PC-9 (cell line): ENCODE data around the gene RITA1. TPM values are rescaled to one million over a fixed set of nuclear protein-coding genes. Genes with fewer than 3 reads are reported as not detected.

Source experiments
- BruUV-seq: library from RNA; stranded (reverse); fragments of 400-500 nt; replicated peaks from 2 replicates; lab custom pipeline; 2021; lab: Mats Ljungman, UMichigan
- CTCF ChIA-PET: fragments of 300-600 bp; sonication (Branson Sonifier 250); formaldehyde crosslinking; loops from one replicate; lab custom pipeline; 2022; ENCODE audit warnings: antibody characterized with exemption; lab: Charles Lee
- POLR2A ChIA-PET: fragments of 300-600 bp; sonication (Branson Sonifier 250); formaldehyde crosslinking; loops from one replicate; lab custom pipeline; 2022; ENCODE audit warnings: antibody characterized with exemption; ENCODE audit not compliant: unreplicated experiment; lab: Charles Lee
- DNase-seq, 2 experiments: peaks; one replicate each; pipeline versions ENCODE4 v3.0.0 to v3.0.0-alpha.2; 2015 to 2022; ENCODE audit warnings: mixed read lengths in 1 of 2
- H2AFZ ChIP-seq: fragments of 200-600 bp; sonication (generic); 2 replicates; pipeline ENCODE4 v1.8.1; 2017; ENCODE audit warnings: antibody characterized with exemption
- H3F3A ChIP-seq: fragments of 200-600 bp; sonication (generic); 2 replicates; pipeline ENCODE4 v1.8.1; 2017; ENCODE audit warnings: antibody characterized with exemption, mild to moderate bottlenecking, low read depth; ENCODE audit not compliant: insufficient read depth
- H3K27ac ChIP-seq: fragments of 200-600 bp; sonication (generic); 2 replicates; pipeline ENCODE4 v1.6.1; 2016; ENCODE audit warnings: mixed run types
- H3K27me3 ChIP-seq: fragments of 200-600 bp; sonication (generic); 2 replicates; pipeline ENCODE4 v1.6.1; 2016; ENCODE audit warnings: low read depth, mixed run types; ENCODE audit not compliant: insufficient read depth
- H3K36me3 ChIP-seq: fragments of 200-600 bp; sonication (generic); 2 replicates; pipeline ENCODE4 v1.6.1; 2016; ENCODE audit warnings: low read depth, mixed run types
- H3K4me1 ChIP-seq: fragments of 200-600 bp; sonication (generic); replicated peaks from 2 replicates; pipeline ENCODE4 v1.6.1; 2016; ENCODE audit warnings: mixed run types; ENCODE audit not compliant: insufficient read depth
- H3K4me2 ChIP-seq: fragments of 200-600 bp; sonication (generic); 2 replicates; pipeline ENCODE4 v1.6.1; 2017; ENCODE audit warnings: mixed run types
- H3K4me3 ChIP-seq: fragments of 200-600 bp; sonication (generic); 2 replicates; pipeline ENCODE4 v1.6.1; 2016; ENCODE audit warnings: mixed run types
- H3K79me2 ChIP-seq: fragments of 200-600 bp; sonication (generic); 2 replicates; pipeline ENCODE4 v1.6.1; 2017; ENCODE audit warnings: low read depth, mixed run types
- H3K9me2 ChIP-seq: fragments of 200-600 bp; sonication (generic); 2 replicates; pipeline ENCODE4 v1.8.1; 2017; ENCODE audit warnings: mild to moderate bottlenecking; ENCODE audit not compliant: insufficient read depth
- H3K9me3 ChIP-seq: fragments of 200-600 bp; sonication (generic); 2 replicates; pipeline ENCODE4 v1.8.1; 2016; ENCODE audit warnings: low read depth; ENCODE audit not compliant: insufficient read depth
- H4K20me1 ChIP-seq: fragments of 200-600 bp; sonication (generic); 2 replicates; pipeline ENCODE4 v1.8.1; 2017; ENCODE audit not compliant: insufficient read depth
- CTCF ChIP-seq: fragments of 200-600 bp; sonication (generic); conservative IDR thresholded peaks from 2 replicates; pipeline ENCODE4 v1.6.1; 2017; ENCODE audit warnings: mixed run types, antibody characterized with exemption, mild to moderate bottlenecking, moderate library complexity
- EZH2 ChIP-seq: fragments of 200-600 bp; sonication (generic); IDR thresholded peaks from 2 replicates; pipeline ENCODE4 v1.8.0; 2017; ENCODE audit warnings: antibody characterized with exemption, low read depth
- intact Hi-C: fragments of 100-400 bp; cut with micrococcal nuclease; formaldehyde crosslinking; loops from one replicate; pipeline ENCODE4 v1.10.0; 2022; ENCODE audit not compliant: unreplicated experiment
- total RNA-seq: library from RNA; stranded (reverse); gene quantifications from 2 replicates; pipeline ENCODE4 v1.2.3, GENCODE V29; 2021

RITA1 gene
- total RNA-seq, 1 experiment from 2014 or later: 16.1 TPM

GRCh38 chr12:113171543-113171942 lies 14.0 kb upstream of the RITA1 start:
- TF ChIP-seq EZH2 (no peak), CTCF (no peak)
- no peak for DNase-seq
- H3K79me2 ChIP-seq: no peaks in the 10 kb centered on the region
- no peaks in the 10 kb centered on the region for H3K27me3 ChIP-seq
- POLR2A ChIA-PET: interaction anchor here (0.6 kb wide), 1 partner anchor 270 kb away, joined by 6 read pairs; no protein-coding TSS in a partner anchor
- no peaks in the 10 kb centered on the region for H3K9me3 ChIP-seq
- H3K4me2 ChIP-seq: no peak overlapping the region
- peaks cover 5% of the 10 kb centered on the region; the same call in 1 of the 2 replicates for H3F3A ChIP-seq
- H3K4me1 ChIP-seq: no peaks in the 10 kb centered on the region
- intact Hi-C loops: no loop called here
- no peak overlapping the region for H3K27ac ChIP-seq
- H4K20me1 ChIP-seq: peaks cover 11% of the 10 kb centered on the region
- H2AFZ ChIP-seq: no peak overlapping the region
- no peaks in the 10 kb centered on the region for H3K9me2 ChIP-seq
- no peak overlapping the region for H3K4me3 ChIP-seq
- CTCF ChIA-PET: no interaction called here
- peaks cover 23% of the 10 kb centered on the region for H3K36me3 ChIP-seq
- no TSS peak for BruUV-seq

- H3K4me3 ChIP-seq: no peak overlapping the region
- BruUV-seq: no TSS peak
- ChIA-PET CTCF (no interaction called here), POLR2A (no interaction called here)
- H3K9me3 ChIP-seq: no peaks in the 10 kb centered on the region
- no peak overlapping the region for H2AFZ ChIP-seq
- TF ChIP-seq CTCF (no peak), EZH2 (no peak)
- H3K4me2 ChIP-seq: no peak overlapping the region
- H3K27me3 ChIP-seq: no peaks in the 10 kb centered on the region
- peaks cover 23% of the 10 kb centered on the region for H3K36me3 ChIP-seq
- peak in 1 of 2 experiments; percentile 19 for DNase-seq
- H3K79me2 ChIP-seq: no peaks in the 10 kb centered on the region
- no peaks in the 10 kb centered on the region for H3K4me1 ChIP-seq
- no peak overlapping the region for H3K27ac ChIP-seq
- no peaks in the 10 kb centered on the region for H3K9me2 ChIP-seq
- intact Hi-C loops: no loop called here
- peaks cover 11% of the 10 kb centered on the region for H4K20me1 ChIP-seq
- H3F3A ChIP-seq: peaks cover 5% of the 10 kb centered on the region; the same call in 1 of the 2 replicates
These were observed 13.3 kb upstream of the RITA1 start for GRCh38 chr12:113172185-113172584.

- no peaks in the 10 kb centered on the region for H3K27me3 ChIP-seq
- no peak overlapping the region for H3K4me3 ChIP-seq
- DNase-seq: peak in 1 of 2 experiments; percentile 21
- peaks cover 11% of the 10 kb centered on the region for H4K20me1 ChIP-seq
- no peaks in the 10 kb centered on the region for H3K9me3 ChIP-seq
- CTCF ChIA-PET: no interaction called here
- H3K36me3 ChIP-seq: peaks cover 32% of the 10 kb centered on the region
- BruUV-seq: no TSS peak
- H3F3A ChIP-seq: peaks cover 9% of the 10 kb centered on the region; the same call in 1 of the 2 replicates
- POLR2A ChIA-PET: no interaction called here
- no peak overlapping the region for H3K27ac ChIP-seq
- no peak overlapping the region for H3K4me2 ChIP-seq
- intact Hi-C loops: no loop called here
- TF ChIP-seq EZH2 (no peak), CTCF (no peak)
- H3K9me2 ChIP-seq: no peaks in the 10 kb centered on the region
- H3K79me2 ChIP-seq: no peaks in the 10 kb centered on the region
- H2AFZ ChIP-seq: no peak overlapping the region
- no peaks in the 10 kb centered on the region for H3K4me1 ChIP-seq
These were observed 12.3 kb upstream of the RITA1 start for GRCh38 chr12:113173081-113173698.
